Measurements from ENCODE around the gene HOXB8.

Gene HOXB8

Small RNA genes lying within 50 kb of the gene (small RNA-seq; reads per million reads assigned to genes)
- gene MIR196A1 (ENCODE audit: low read depth), result 28.2 reads per million, percentile 88 among the genes with 10 or more reads in this experiment

All from mesenchymal stem cell (in vitro differentiated cells and primary cell).